ENCODE results near the gene MPPED1.
A peak's percentile ranks its signal among the peaks of the same experiment; 100 is the strongest.

Gene MPPED1

GRCh38 chr22:43473031-43473430 lies 61.2 kb downstream of the MPPED1 start:
- no peak overlapping the region for H3K4me3 ChIP-seq (ENCODE audit: low read depth, low read length)
- TF ChIP-seq CTCF (IDR thresholded peaks at IDR 0.05; ENCODE audit: borderline replicate concordance, insufficient read depth, low read depth, low read length), result no peak

- no peak for TF ChIP-seq CTCF (IDR thresholded peaks at IDR 0.05; ENCODE audit: borderline replicate concordance, insufficient read depth, low read depth, low read length)
- no peak overlapping the region for H3K4me3 ChIP-seq (ENCODE audit: low read depth, low read length)
These were observed 61.6 kb downstream of the MPPED1 start for GRCh38 chr22:43473441-43473840.

- no peak for TF ChIP-seq CTCF (IDR thresholded peaks at IDR 0.05; ENCODE audit: borderline replicate concordance, insufficient read depth, low read depth, low read length)
- no peak overlapping the region for H3K4me3 ChIP-seq (ENCODE audit: low read depth, low read length)
These were observed 62.6 kb downstream of the MPPED1 start for GRCh38 chr22:43474161-43475101.

- no peak for TF ChIP-seq CTCF (IDR thresholded peaks at IDR 0.05; ENCODE audit: borderline replicate concordance, insufficient read depth, low read depth, low read length)
- H3K4me3 ChIP-seq (ENCODE audit: low read depth, low read length), result no peak overlapping the region
These were observed 63.8 kb downstream of the MPPED1 start for GRCh38 chr22:43475549-43476076.

GRCh38 chr22:43476341-43476740 lies 64.5 kb downstream of the MPPED1 start:
- no peak overlapping the region for H3K4me3 ChIP-seq (ENCODE audit: low read depth, low read length)
- peak; percentile 21; the same call in 1 of the 2 replicates for TF ChIP-seq CTCF (IDR thresholded peaks at IDR 0.05; ENCODE audit: borderline replicate concordance, insufficient read depth, low read depth, low read length)

- TF ChIP-seq CTCF (IDR thresholded peaks at IDR 0.05; ENCODE audit: borderline replicate concordance, insufficient read depth, low read depth, low read length), result no peak
- no peak overlapping the region for H3K4me3 ChIP-seq (ENCODE audit: low read depth, low read length)
These were observed 65.2 kb downstream of the MPPED1 start for GRCh38 chr22:43476751-43477725.

Data from GM12875 (cell line).